CD8-positive, alpha-beta memory T cell (primary cell): ENCODE data around the gene GKN1. TPM values are rescaled to one million over a fixed set of nuclear protein-coding genes. Genes with fewer than 3 reads are reported as not detected.

Experiments used
- CTCF ChIA-PET: fragments of 350-600 bp; sonication (Branson Sonifier 250); formaldehyde crosslinking; loops from one replicate; lab custom pipeline; 2021; ENCODE audit warnings: antibody characterized with exemption; lab: Charles Lee
- POLR2A ChIA-PET: fragments of 350-600 bp; sonication (Branson Sonifier 250); formaldehyde crosslinking; loops from one replicate; lab custom pipeline; 2021; ENCODE audit warnings: antibody characterized with exemption; lab: Charles Lee
- DNase-seq, 5 donors: peaks; one replicate each; pipeline versions ENCODE4 v3.0.0 to v3.0.0-alpha.2; 2020 to 2022; ENCODE audit warnings: mixed read lengths in 1 of 5
- H3K27ac ChIP-seq: one replicate; pipeline ENCODE4 v1.7.0; 2013; ENCODE audit warnings: low read depth, mild to moderate bottlenecking, low read length, moderate library complexity
- H3K27me3 ChIP-seq: 2 replicates; pipeline ENCODE4 v1.7.0; 2013; ENCODE audit warnings: low read length, mild to moderate bottlenecking; ENCODE audit not compliant: insufficient read depth, poor library complexity, severe bottlenecking
- H3K36me3 ChIP-seq: 2 replicates; pipeline ENCODE4 v1.7.0; 2013; ENCODE audit warnings: mild to moderate bottlenecking, low read length, moderate library complexity; ENCODE audit not compliant: insufficient read depth
- H3K4me1 ChIP-seq: 2 replicates; pipeline ENCODE4 v1.7.0; 2013; ENCODE audit warnings: mild to moderate bottlenecking, low read length, moderate library complexity; ENCODE audit not compliant: insufficient read depth
- H3K4me3 ChIP-seq: 2 replicates; pipeline ENCODE4 v1.7.0; 2013; ENCODE audit warnings: mild to moderate bottlenecking, low read length
- H3K9me3 ChIP-seq: 2 replicates; pipeline ENCODE4 v1.7.0; 2013; ENCODE audit warnings: mild to moderate bottlenecking, low read length
- H3K27ac Mint-ChIP-seq, 8 donors: one replicate each; pipeline ENCODE4 v1.8.0; 2020 to 2021; ENCODE audit warnings: mixed read lengths in 8 of 8, mild to moderate bottlenecking in 6 of 8, inconsistent platforms in 3 of 8, moderate library complexity in 3 of 8
- H3K27me3 Mint-ChIP-seq, 2 donors: one replicate each; pipeline ENCODE4 v1.8.0; 2020 to 2021; ENCODE audit warnings: mixed read lengths in 2 of 2, mild to moderate bottlenecking in 1 of 2, moderate library complexity in 1 of 2
- H3K36me3 Mint-ChIP-seq, 3 donors: one replicate each; pipeline ENCODE4 v1.8.0; 2020 to 2021; ENCODE audit warnings: mixed read lengths in 3 of 3, inconsistent platforms in 1 of 3, mild to moderate bottlenecking in 1 of 3
- H3K4me1 Mint-ChIP-seq, 3 donors: one replicate each; pipeline ENCODE4 v1.8.0; 2020 to 2021; ENCODE audit warnings: mixed read lengths in 3 of 3, inconsistent platforms in 1 of 3, mild to moderate bottlenecking in 1 of 3
- H3K4me3 Mint-ChIP-seq, 7 donors: one replicate each; pipeline ENCODE4 v1.8.0; 2020 to 2021; ENCODE audit warnings: mixed read lengths in 7 of 7, mild to moderate bottlenecking in 6 of 7, moderate library complexity in 4 of 7, inconsistent platforms in 2 of 7
- H3K9me3 Mint-ChIP-seq, 5 donors: one replicate each; pipeline ENCODE4 v1.8.0; 2020 to 2022; ENCODE audit warnings: mixed read lengths in 5 of 5, mild to moderate bottlenecking in 3 of 5, moderate library complexity in 2 of 5, inconsistent platforms in 1 of 5
- polyA plus RNA-seq: library from polyadenylated mRNA; unstranded; fragments of 300-500 nt; fragmentation: Illumina TruSeq; gene quantifications from one replicate; pipeline ENCODE4 v1.2.3, GENCODE V29; 2021
- total RNA-seq, 2 experiments: library from RNA; stranded (reverse); gene quantifications; one replicate each; pipeline ENCODE4 v1.2.3, GENCODE V29; 2021

The GKN1 gene
- total and polyA plus RNA-seq, 3 experiments from 2014 or later: not detected

DNA sequence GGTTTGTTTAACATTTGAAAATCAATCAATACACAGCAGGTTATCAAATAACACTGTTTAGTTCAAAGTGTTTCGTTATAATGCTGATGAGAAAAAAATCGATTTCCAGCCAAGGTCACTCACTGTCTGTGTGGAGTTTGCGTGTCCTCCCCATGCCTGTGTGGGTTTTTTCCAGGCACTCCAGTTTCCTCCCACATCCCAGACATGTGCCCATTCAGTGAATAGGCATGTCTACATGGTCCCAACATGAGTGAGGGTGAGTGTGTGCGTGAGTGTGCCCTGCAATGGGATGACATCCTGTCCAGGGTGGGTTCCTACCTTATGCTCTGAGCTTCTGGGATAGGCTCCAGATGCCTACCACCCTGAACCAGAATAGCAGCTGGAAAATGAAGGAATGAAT, 13.1 kb upstream of the GKN1 start:
- POLR2A ChIA-PET: no interaction called here
- no peak for DNase-seq
- H3K9me3 ChIP-seq: no peaks in the 10 kb centered on the region
- no peaks in the 10 kb centered on the region for H3K4me1 ChIP-seq
- no peak overlapping the region for H3K27ac ChIP-seq
- peaks cover 7 to 33% of the 10 kb centered on the region in 2 donors for H3K27me3 Mint-ChIP-seq
- H3K4me3 Mint-ChIP-seq: no peak overlapping the region
- no peaks in the 10 kb centered on the region for H3K27me3 ChIP-seq
- no peaks in the 10 kb centered on the region for H3K4me1 Mint-ChIP-seq
- H3K36me3 ChIP-seq: no peaks in the 10 kb centered on the region
- no peaks in the 10 kb centered on the region for H3K36me3 Mint-ChIP-seq
- no peak overlapping the region for H3K4me3 ChIP-seq
- no peak overlapping the region for H3K27ac Mint-ChIP-seq
- no peaks in the 10 kb centered on the region for H3K9me3 Mint-ChIP-seq
- CTCF ChIA-PET: no interaction called here

DNA sequence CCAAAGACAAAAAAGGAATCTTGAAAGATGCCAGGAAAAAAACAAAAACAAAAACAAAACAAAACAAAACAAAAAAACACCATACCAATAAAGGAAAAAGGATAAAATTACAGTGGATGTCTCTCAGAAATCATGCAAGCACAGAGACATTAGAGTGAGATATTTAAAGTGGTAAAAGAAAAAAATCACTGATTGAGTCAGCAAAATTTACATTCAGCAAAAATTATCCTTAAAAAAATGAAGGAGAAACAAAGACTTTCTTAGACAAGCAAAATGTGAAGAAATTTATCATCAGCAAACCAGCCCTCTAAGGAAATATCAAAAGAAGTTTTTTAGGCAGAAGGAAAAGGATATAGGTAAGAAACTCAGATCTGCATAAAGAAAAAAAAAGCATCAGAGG, 10.2 kb upstream of the GKN1 start:
- Mint-ChIP-seq H3K9me3 (no peaks in the 10 kb centered on the region), H3K27me3 (peaks cover 14 to 28% of the 10 kb centered on the region in 2 donors), H3K4me1 (no peaks in the 10 kb centered on the region), H3K36me3 (no peaks in the 10 kb centered on the region), H3K4me3 (no peak overlapping the region), H3K27ac (no peak overlapping the region)
- no peaks in the 10 kb centered on the region for H3K4me1 ChIP-seq
- no peaks in the 10 kb centered on the region for H3K36me3 ChIP-seq
- H3K27ac ChIP-seq: no peak overlapping the region
- CTCF ChIA-PET: no interaction called here
- no peak for DNase-seq
- POLR2A ChIA-PET: no interaction called here
- H3K4me3 ChIP-seq: no peak overlapping the region
- no peaks in the 10 kb centered on the region for H3K27me3 ChIP-seq
- H3K9me3 ChIP-seq: no peaks in the 10 kb centered on the region

DNA sequence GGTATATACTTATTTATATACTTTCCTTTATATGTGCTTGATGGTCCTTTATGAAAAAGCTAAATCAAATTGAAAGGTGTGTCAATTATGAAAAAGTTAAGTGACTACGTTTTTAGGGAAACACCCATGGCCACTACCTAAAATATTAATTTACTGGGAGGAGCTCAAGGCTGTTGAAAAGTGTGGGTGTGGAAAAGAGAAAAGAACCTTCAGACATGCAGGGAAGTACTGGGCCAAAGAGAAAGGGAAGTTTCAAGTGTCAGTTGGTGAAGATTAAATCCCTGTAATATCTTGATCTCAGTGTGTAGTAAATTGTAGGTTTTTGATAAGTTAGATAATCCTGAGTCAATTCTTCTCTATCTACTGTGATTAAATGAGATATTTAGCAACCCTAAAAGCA, 6.2 kb upstream of the GKN1 start:
- Mint-ChIP-seq H3K4me3 (no peak overlapping the region), H3K4me1 (no peaks in the 10 kb centered on the region), H3K27ac (no peak overlapping the region), H3K27me3 (peaks cover 9 to 10% of the 10 kb centered on the region in 2 donors), H3K9me3 (no peaks in the 10 kb centered on the region), H3K36me3 (no peaks in the 10 kb centered on the region)
- H3K9me3 ChIP-seq: no peaks in the 10 kb centered on the region
- DNase-seq: no peak
- H3K4me3 ChIP-seq: no peak overlapping the region
- H3K27ac ChIP-seq: no peak overlapping the region
- no peaks in the 10 kb centered on the region for H3K36me3 ChIP-seq
- CTCF ChIA-PET: no interaction called here
- POLR2A ChIA-PET: no interaction called here
- H3K4me1 ChIP-seq: no peaks in the 10 kb centered on the region
- H3K27me3 ChIP-seq: no peaks in the 10 kb centered on the region

DNA sequence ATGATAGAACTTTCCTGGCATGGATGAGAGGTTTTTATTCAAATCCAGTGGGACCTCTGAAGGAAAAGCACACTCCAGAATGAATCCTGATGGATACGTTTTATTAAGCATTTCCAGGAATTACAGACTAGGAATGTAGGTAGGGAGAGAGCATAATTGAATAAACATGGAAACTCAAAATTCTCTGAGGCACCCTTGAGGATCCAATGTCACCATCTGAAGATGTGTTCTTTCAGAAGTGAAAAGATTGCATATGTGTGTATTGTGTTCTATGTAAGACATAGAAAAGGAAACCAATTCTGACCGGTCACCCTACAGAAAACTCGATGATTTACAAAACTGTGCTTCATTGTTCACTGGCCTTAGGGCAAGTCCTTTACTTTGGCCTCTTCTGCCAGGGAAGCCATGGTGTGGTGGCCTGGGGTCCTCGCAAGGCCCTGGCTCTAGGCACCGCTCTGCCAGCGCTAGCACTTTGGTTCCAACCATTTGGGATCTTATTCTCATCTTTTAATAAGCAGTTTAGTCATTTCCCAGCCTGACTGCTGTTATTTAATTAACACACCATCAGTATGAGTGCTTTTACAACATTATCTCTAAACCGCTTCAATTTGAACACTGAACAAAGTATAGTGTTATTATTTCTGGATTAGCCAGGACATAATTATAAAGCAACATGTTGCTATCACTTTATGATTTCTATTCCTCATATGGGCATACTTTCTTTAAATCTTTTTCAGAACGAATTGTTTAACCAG, 4.5 kb upstream of the GKN1 start:
- DNase-seq: no peak
- Mint-ChIP-seq H3K27ac (no peak overlapping the region), H3K27me3 (peaks cover 4 to 13% of the 10 kb centered on the region in 2 donors), H3K9me3 (no peaks in the 10 kb centered on the region), H3K4me1 (no peaks in the 10 kb centered on the region), H3K4me3 (no peak overlapping the region), H3K36me3 (no peaks in the 10 kb centered on the region)
- CTCF ChIA-PET: no interaction called here
- no peak overlapping the region for H3K27ac ChIP-seq
- no peaks in the 10 kb centered on the region for H3K27me3 ChIP-seq
- H3K36me3 ChIP-seq: no peaks in the 10 kb centered on the region
- no peaks in the 10 kb centered on the region for H3K4me1 ChIP-seq
- no peaks in the 10 kb centered on the region for H3K9me3 ChIP-seq
- no peak overlapping the region for H3K4me3 ChIP-seq
- POLR2A ChIA-PET: no interaction called here

DNA sequence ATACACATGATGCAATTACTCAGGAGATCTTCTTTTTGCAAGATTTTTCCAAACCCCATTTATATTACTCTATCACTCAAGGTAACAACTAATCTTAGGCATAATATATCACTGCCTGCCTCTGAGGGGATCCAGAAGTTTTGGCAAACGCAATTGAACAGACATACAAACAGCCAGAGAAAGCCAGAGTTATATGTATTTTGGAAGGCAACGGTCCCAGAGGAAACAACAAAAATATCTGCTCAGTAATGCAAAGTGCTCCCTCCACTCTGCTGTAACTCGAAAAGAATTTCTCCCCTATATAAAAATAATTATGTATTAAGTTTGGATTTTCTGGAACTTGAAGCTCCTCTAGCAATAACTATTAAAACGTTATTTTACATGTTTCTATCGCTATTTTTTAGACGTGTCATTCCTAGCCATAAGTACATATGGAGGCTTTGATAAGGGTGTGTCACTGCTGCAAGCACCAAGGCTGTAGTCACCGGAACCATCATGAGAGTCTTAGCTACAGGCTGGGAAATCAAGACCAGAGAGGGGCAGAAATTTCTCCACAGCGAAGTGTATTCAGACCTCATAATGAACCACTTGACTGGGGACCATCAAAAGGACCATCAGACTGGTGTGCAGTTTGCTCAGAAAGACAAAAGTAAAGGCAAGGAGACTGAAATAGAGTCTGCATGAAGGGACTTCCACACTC, 3.7 kb upstream of the GKN1 start:
- CTCF ChIA-PET: no interaction called here
- DNase-seq: no peak
- H3K4me3 ChIP-seq: no peak overlapping the region
- no peak overlapping the region for H3K27ac ChIP-seq
- no peaks in the 10 kb centered on the region for H3K36me3 ChIP-seq
- H3K4me1 ChIP-seq: no peaks in the 10 kb centered on the region
- Mint-ChIP-seq H3K4me1 (no peaks in the 10 kb centered on the region), H3K27ac (no peak overlapping the region), H3K9me3 (no peaks in the 10 kb centered on the region), H3K36me3 (no peaks in the 10 kb centered on the region), H3K27me3 (peaks cover 11 to 13% of the 10 kb centered on the region in 2 donors), H3K4me3 (no peak overlapping the region)
- POLR2A ChIA-PET: no interaction called here
- no peaks in the 10 kb centered on the region for H3K27me3 ChIP-seq
- H3K9me3 ChIP-seq: no peaks in the 10 kb centered on the region

DNA sequence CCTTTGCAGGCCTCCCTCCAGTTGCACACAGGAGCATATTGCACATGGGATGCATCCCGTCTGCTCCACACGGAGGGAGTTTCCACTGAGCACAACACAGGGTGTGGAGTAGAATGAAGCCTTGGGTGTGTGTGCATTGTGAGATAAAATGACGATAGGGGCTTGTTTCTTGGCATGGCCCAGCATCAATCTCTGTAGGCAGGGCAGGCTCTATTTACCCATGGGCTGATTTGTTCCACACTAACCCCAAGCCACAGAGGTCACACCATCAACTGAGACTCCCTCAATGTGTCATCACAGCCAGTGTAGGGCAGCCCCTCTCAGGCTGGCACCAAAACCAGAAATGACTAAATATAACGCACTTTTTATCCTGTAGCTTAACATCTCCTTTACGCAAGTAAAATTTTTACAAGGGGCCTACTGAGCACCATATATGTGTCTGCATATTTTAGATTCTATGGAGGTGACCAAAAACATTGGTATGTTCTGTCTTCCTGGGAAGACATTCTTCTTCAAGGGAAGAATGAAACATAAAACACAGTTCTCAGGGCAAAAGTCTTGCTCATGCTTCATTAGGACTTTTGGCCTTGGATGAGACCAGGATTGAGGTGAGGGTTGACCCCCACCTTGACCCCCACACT, 2.7 kb upstream of the GKN1 start:
- peaks cover 11% of the 10 kb centered on the region in 2 donors for H3K27me3 Mint-ChIP-seq
- no peaks in the 10 kb centered on the region for H3K9me3 ChIP-seq

DNA sequence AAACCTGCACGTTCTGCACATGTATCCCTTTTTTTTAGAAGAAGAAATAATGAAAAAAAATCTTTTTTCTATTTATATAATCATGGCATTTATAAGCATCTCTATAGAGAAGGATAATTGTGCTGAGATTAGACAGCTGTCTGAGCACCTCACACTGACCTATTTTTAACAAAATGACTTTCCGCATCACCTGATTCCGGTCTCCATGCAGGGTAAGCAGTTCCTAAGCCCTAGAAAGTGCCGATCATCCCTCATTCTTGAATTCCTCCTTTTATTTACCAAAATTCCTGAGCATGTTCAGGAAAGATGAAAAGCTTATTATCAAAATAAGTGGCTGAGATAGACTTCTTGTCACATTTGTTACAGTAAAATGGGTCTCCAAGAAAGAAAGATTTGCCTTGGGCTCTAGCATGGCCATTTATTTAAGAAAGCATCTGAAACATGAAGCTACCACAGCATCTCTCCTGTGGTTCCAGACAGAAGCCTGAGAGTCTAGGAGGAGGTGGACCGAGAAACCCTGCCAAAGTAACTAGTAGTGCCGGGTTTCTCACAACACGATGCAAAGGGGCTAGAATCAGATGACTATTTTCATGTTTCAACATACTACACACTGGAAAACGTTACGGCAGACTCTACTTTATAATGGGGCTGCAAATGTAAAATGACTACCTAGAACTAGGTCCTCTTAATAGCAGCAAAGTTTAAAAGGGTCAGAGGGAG, 670 bp downstream of the GKN1 start:
- ChIA-PET POLR2A (no interaction called here), CTCF (no interaction called here)
- H3K4me1 Mint-ChIP-seq: no peaks in the 10 kb centered on the region
- DNase-seq: no peak
- no peak overlapping the region for H3K27ac Mint-ChIP-seq
- no peaks in the 10 kb centered on the region for H3K9me3 Mint-ChIP-seq
- H3K27me3 ChIP-seq: peaks cover 5% of the 10 kb centered on the region
- no peak overlapping the region for H3K27ac ChIP-seq
- no peak overlapping the region for H3K4me3 ChIP-seq
- no peaks in the 10 kb centered on the region for H3K36me3 Mint-ChIP-seq
- no peaks in the 10 kb centered on the region for H3K4me1 ChIP-seq
- H3K27me3 Mint-ChIP-seq: peaks cover 10 to 40% of the 10 kb centered on the region in 2 donors
- H3K4me3 Mint-ChIP-seq: no peak overlapping the region
- no peaks in the 10 kb centered on the region for H3K36me3 ChIP-seq
- H3K9me3 ChIP-seq: no peaks in the 10 kb centered on the region

More for the DNA sequence above, 2.7 kb upstream of the GKN1 start:
- Histone ChIP-seq H3K27ac (no peak overlapping the region), H3K36me3 (no peaks in the 10 kb centered on the region), H3K4me1 (no peaks in the 10 kb centered on the region), H3K4me3 (no peak overlapping the region), H3K27me3 (no peaks in the 10 kb centered on the region)
- Mint-ChIP-seq H3K4me3 (no peak overlapping the region), H3K9me3 (no peaks in the 10 kb centered on the region), H3K27ac (no peak overlapping the region), H3K4me1 (no peaks in the 10 kb centered on the region), H3K36me3 (no peaks in the 10 kb centered on the region)
- POLR2A ChIA-PET: no interaction called here
- no peak for DNase-seq
- CTCF ChIA-PET: no interaction called here

DNA sequence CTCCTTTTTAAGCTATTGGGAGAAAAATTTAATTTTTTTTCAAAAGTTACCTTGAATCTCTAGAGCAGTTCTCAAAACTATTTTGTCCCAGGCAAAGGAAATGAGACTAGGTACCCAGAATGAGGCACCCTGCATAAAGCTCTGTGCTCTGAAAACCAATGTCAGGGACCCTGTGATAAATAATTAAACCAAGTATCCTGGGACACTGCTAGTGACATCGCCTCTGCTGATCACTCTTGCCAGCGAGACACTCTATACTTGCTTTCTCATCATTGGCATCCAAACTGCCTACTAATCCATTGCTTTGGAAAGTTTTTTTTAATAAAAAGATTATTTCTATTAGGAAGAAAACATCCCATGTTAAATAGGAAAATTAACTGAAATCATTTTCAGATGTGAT, 1.4 kb downstream of the GKN1 start:
- Histone ChIP-seq H3K27ac (no peak overlapping the region), H3K4me3 (no peak overlapping the region), H3K36me3 (no peaks in the 10 kb centered on the region), H3K9me3 (no peaks in the 10 kb centered on the region), H3K4me1 (no peaks in the 10 kb centered on the region), H3K27me3 (peaks cover 7% of the 10 kb centered on the region)
- ChIA-PET CTCF (no interaction called here), POLR2A (no interaction called here)
- Mint-ChIP-seq H3K4me1 (no peaks in the 10 kb centered on the region), H3K27me3 (peaks cover 13 to 42% of the 10 kb centered on the region in 2 donors), H3K27ac (no peak overlapping the region), H3K4me3 (no peak overlapping the region), H3K36me3 (no peaks in the 10 kb centered on the region), H3K9me3 (no peaks in the 10 kb centered on the region)
- no peak for DNase-seq
